Naive B cell (primary cell): ENCODE data around the gene BRD1. TPM values are rescaled to one million over a fixed set of nuclear protein-coding genes. Genes with fewer than 3 reads are reported as not detected.

Experiments used
- ATAC-seq, 2 donors: fragments of 150-1000 bp; cut with Tn5 transposase; 2 replicates each; pipeline ENCODE4 v1.10.0; 2021; ENCODE audit warnings: low read depth in 2 of 2, mild to moderate bottlenecking in 2 of 2, moderate library complexity in 2 of 2
- DNase-seq: peaks from one replicate; pipeline ENCODE4 v3.0.0; 2022
- H3K27ac Mint-ChIP-seq, 6 donors: one replicate each; pipeline ENCODE4 v1.8.0; 2020 to 2022; ENCODE audit warnings: mild to moderate bottlenecking in 6 of 6, mixed read lengths in 6 of 6, moderate library complexity in 5 of 6, inconsistent platforms in 2 of 6
- H3K27me3 Mint-ChIP-seq, 3 donors: one replicate each; pipeline ENCODE4 v1.8.0; 2021 to 2022; ENCODE audit warnings: mixed read lengths in 3 of 3, mild to moderate bottlenecking in 1 of 3
- H3K36me3 Mint-ChIP-seq, 2 donors: one replicate each; pipeline ENCODE4 v1.8.0; 2020 to 2022; ENCODE audit warnings: mixed read lengths in 2 of 2, inconsistent platforms in 1 of 2, mild to moderate bottlenecking in 1 of 2
- H3K4me1 Mint-ChIP-seq, 3 donors: one replicate each; pipeline ENCODE4 v1.8.0; 2020 to 2022; ENCODE audit warnings: mixed read lengths in 3 of 3, inconsistent platforms in 1 of 3, mild to moderate bottlenecking in 1 of 3, moderate library complexity in 1 of 3
- H3K4me3 Mint-ChIP-seq, 8 donors: one replicate each; pipeline ENCODE4 v1.8.0; 2020 to 2022; ENCODE audit warnings: mild to moderate bottlenecking in 8 of 8, mixed read lengths in 8 of 8, moderate library complexity in 8 of 8, inconsistent platforms in 2 of 8
- H3K9me3 Mint-ChIP-seq, 7 donors: one replicate each; pipeline ENCODE4 v1.8.0; 2020 to 2022; ENCODE audit warnings: mixed read lengths in 7 of 7, mild to moderate bottlenecking in 5 of 7, inconsistent platforms in 2 of 7, moderate library complexity in 1 of 7
- polyA plus RNA-seq, 6 donors: library from polyadenylated mRNA; unstranded; fragments of 300-500 nt; fragmentation: Illumina TruSeq; gene quantifications; one replicate each; pipeline ENCODE4 v1.2.3, GENCODE V29; 2021; ENCODE audit warnings: low read depth in 6 of 6

Gene BRD1
- polyA plus RNA-seq, 6 donors from 2014 or later, result 0.23 to 3.0 (median 1.8) TPM

GRCh38 chr22:49756201-49756600 lies 71.5 kb downstream of the BRD1 start:
- no peak overlapping the region for H3K27ac Mint-ChIP-seq
- no peaks in the 10 kb centered on the region for H3K36me3 Mint-ChIP-seq
- H3K27me3 Mint-ChIP-seq, result peaks cover 4 to 20% (median 7%) of the 10 kb centered on the region in 3 donors
- no peaks in the 10 kb centered on the region for H3K4me1 Mint-ChIP-seq
- peak overlapping the region in 1 of 8 donors; percentile 60 for H3K4me3 Mint-ChIP-seq
- ATAC-seq (no peak), DNase-seq (no peak)
- peaks cover 0 to 9% (median 0%) of the 10 kb centered on the region in 7 donors for H3K9me3 Mint-ChIP-seq

GRCh38 chr22:49755631-49756001 lies 72.1 kb downstream of the BRD1 start:
- no peaks in the 10 kb centered on the region for H3K36me3 Mint-ChIP-seq
- no peak overlapping the region for H3K4me3 Mint-ChIP-seq
- no peak for DNase-seq
- H3K9me3 Mint-ChIP-seq, result peaks cover 0 to 9% (median 0%) of the 10 kb centered on the region in 7 donors
- no peak overlapping the region for H3K27ac Mint-ChIP-seq
- peaks cover 4 to 22% (median 7%) of the 10 kb centered on the region in 3 donors for H3K27me3 Mint-ChIP-seq
- no peaks in the 10 kb centered on the region for H3K4me1 Mint-ChIP-seq
- no peak for ATAC-seq

GRCh38 chr22:49754696-49755630 lies 72.7 kb downstream of the BRD1 start:
- DNase-seq (no peak), ATAC-seq (no peak)
- Mint-ChIP-seq H3K4me3 (peak overlapping the region in 1 of 8 donors; percentile 72), H3K27ac (no peak overlapping the region), H3K4me1 (no peaks in the 10 kb centered on the region), H3K9me3 (peaks cover 0 to 9% (median 0%) of the 10 kb centered on the region in 7 donors), H3K27me3 (peaks cover 4 to 22% (median 7%) of the 10 kb centered on the region in 3 donors), H3K36me3 (no peaks in the 10 kb centered on the region)

- H3K27ac Mint-ChIP-seq, result no peak overlapping the region
- ATAC-seq (no peak), DNase-seq (no peak)
- no peaks in the 10 kb centered on the region for H3K36me3 Mint-ChIP-seq
- H3K4me3 Mint-ChIP-seq, result no peak overlapping the region
- H3K9me3 Mint-ChIP-seq, result peaks cover 0 to 9% (median 0%) of the 10 kb centered on the region in 7 donors
- H3K27me3 Mint-ChIP-seq, result peaks cover 4 to 22% (median 7%) of the 10 kb centered on the region in 3 donors
- no peaks in the 10 kb centered on the region for H3K4me1 Mint-ChIP-seq
Observed at GRCh38 chr22:49753961-49754695, 73.5 kb downstream of the BRD1 start.

GRCh38 chr22:49753276-49753890 lies 74.3 kb downstream of the BRD1 start:
- no peak overlapping the region for H3K27ac Mint-ChIP-seq
- DNase-seq (no peak), ATAC-seq (no peak)
- H3K4me1 Mint-ChIP-seq, result no peaks in the 10 kb centered on the region
- H3K9me3 Mint-ChIP-seq, result peaks cover 0 to 7% (median 0%) of the 10 kb centered on the region in 7 donors
- no peaks in the 10 kb centered on the region for H3K36me3 Mint-ChIP-seq
- peaks cover 4 to 22% (median 7%) of the 10 kb centered on the region in 3 donors for H3K27me3 Mint-ChIP-seq
- H3K4me3 Mint-ChIP-seq, result no peak overlapping the region

- H3K36me3 Mint-ChIP-seq, result peaks cover 3 to 4% of the 10 kb centered on the region in 2 donors
- H3K27me3 Mint-ChIP-seq, result peaks cover 4 to 22% (median 7%) of the 10 kb centered on the region in 3 donors
- H3K4me1 Mint-ChIP-seq, result no peaks in the 10 kb centered on the region
- H3K4me3 Mint-ChIP-seq, result no peak overlapping the region
- H3K27ac Mint-ChIP-seq, result no peak overlapping the region
- ATAC-seq, result no peak
- DNase-seq, result no peak
- peaks cover 2 to 10% (median 4%) of the 10 kb centered on the region in 7 donors for H3K9me3 Mint-ChIP-seq
Observed at GRCh38 chr22:49752598-49753091, 75.0 kb downstream of the BRD1 start.

- Mint-ChIP-seq H3K36me3 (peaks cover 6 to 8% of the 10 kb centered on the region in 2 donors), H3K4me3 (no peak overlapping the region), H3K4me1 (no peaks in the 10 kb centered on the region), H3K9me3 (peaks cover 5 to 11% (median 8%) of the 10 kb centered on the region in 7 donors), H3K27ac (peak overlapping the region in 1 of 6 donors; percentile 31), H3K27me3 (peaks cover 0 to 20% (median 7%) of the 10 kb centered on the region in 3 donors)
- ATAC-seq (no peak), DNase-seq (no peak)
Observed at GRCh38 chr22:49751966-49752597, 75.6 kb downstream of the BRD1 start.

- Mint-ChIP-seq H3K36me3 (peaks cover 13 to 14% of the 10 kb centered on the region in 2 donors), H3K27me3 (peaks cover 0 to 16% (median 5%) of the 10 kb centered on the region in 3 donors), H3K4me3 (no peak overlapping the region), H3K27ac (peak overlapping the region in 1 of 6 donors; percentile 31), H3K9me3 (peaks cover 5 to 18% (median 14%) of the 10 kb centered on the region in 7 donors), H3K4me1 (no peaks in the 10 kb centered on the region)
- ATAC-seq (no peak), DNase-seq (no peak)
Observed at GRCh38 chr22:49751318-49751965, 76.2 kb downstream of the BRD1 start.

- no peaks in the 10 kb centered on the region for H3K4me1 Mint-ChIP-seq
- no peak overlapping the region for H3K4me3 Mint-ChIP-seq
- H3K27me3 Mint-ChIP-seq, result peaks cover 0 to 17% (median 0%) of the 10 kb centered on the region in 3 donors
- DNase-seq (no peak), ATAC-seq (no peak)
- H3K36me3 Mint-ChIP-seq, result peaks cover 18 to 24% of the 10 kb centered on the region in 2 donors
- no peak overlapping the region for H3K27ac Mint-ChIP-seq
- H3K9me3 Mint-ChIP-seq, result peaks cover 7 to 32% (median 28%) of the 10 kb centered on the region in 7 donors
Observed at GRCh38 chr22:49749885-49750510, 77.7 kb downstream of the BRD1 start.

GRCh38 chr22:49749227-49749626 lies 78.4 kb downstream of the BRD1 start:
- ATAC-seq, result no peak
- H3K4me1 Mint-ChIP-seq, result no peaks in the 10 kb centered on the region
- no peak overlapping the region for H3K4me3 Mint-ChIP-seq
- H3K27me3 Mint-ChIP-seq, result peaks cover 0 to 17% (median 0%) of the 10 kb centered on the region in 3 donors
- no peak overlapping the region for H3K27ac Mint-ChIP-seq
- H3K9me3 Mint-ChIP-seq, result peaks cover 9 to 39% (median 32%) of the 10 kb centered on the region in 7 donors
- peaks cover 18 to 24% of the 10 kb centered on the region in 2 donors for H3K36me3 Mint-ChIP-seq
- no peak for DNase-seq

- ATAC-seq (no peak), DNase-seq (no peak)
- peaks cover 9 to 46% (median 40%) of the 10 kb centered on the region in 7 donors for H3K9me3 Mint-ChIP-seq
Observed at GRCh38 chr22:49748514-49748913, 79.2 kb downstream of the BRD1 start.

GRCh38 chr22:49747716-49748115 lies 80.0 kb downstream of the BRD1 start:
- Mint-ChIP-seq H3K9me3 (peaks cover 9 to 52% (median 47%) of the 10 kb centered on the region in 7 donors), H3K4me3 (no peak overlapping the region), H3K4me1 (no peaks in the 10 kb centered on the region), H3K27ac (peak overlapping the region in 1 of 6 donors; percentile 32), H3K36me3 (peaks cover 18 to 24% of the 10 kb centered on the region in 2 donors), H3K27me3 (peaks cover 0 to 27% (median 6%) of the 10 kb centered on the region in 3 donors)
- ATAC-seq, result no peak
- DNase-seq, result no peak

More at GRCh38 chr22:49748514-49748913, 79.2 kb downstream of the BRD1 start:
- Mint-ChIP-seq H3K4me1 (no peaks in the 10 kb centered on the region), H3K27ac (no peak overlapping the region), H3K36me3 (peaks cover 18 to 24% of the 10 kb centered on the region in 2 donors), H3K27me3 (peaks cover 0 to 24% (median 0%) of the 10 kb centered on the region in 3 donors), H3K4me3 (no peak overlapping the region)
